GM12878 (cell line): ENCODE data around the gene CNR1. TPM values are rescaled to one million over a fixed set of nuclear protein-coding genes. Genes with fewer than 3 reads are reported as not detected.

Source experiments
- BHLHE40 ChIP-seq, 2 experiments: fragments of 450-650 bp in 1 of 2; IDR thresholded peaks; 2 replicates each; pipeline ENCODE4 v1.6.1; 2011 to 2017; ENCODE audit warnings: low read depth in 2 of 2, borderline replicate concordance in 1 of 2, improper control_type of control experiment in 1 of 2, low read length in 1 of 2, mild to moderate bottlenecking in 1 of 2
- GABPA ChIP-seq: IDR thresholded peaks from 2 replicates; pipeline ENCODE4 v1.6.1; 2014; ENCODE audit warnings: antibody characterized with exemption, low read depth, mild to moderate bottlenecking, inconsistent platforms
- IKZF2 ChIP-seq, 2 experiments: fragments of 450-650 bp; IDR thresholded peaks; 2 replicates each; pipeline ENCODE4 v1.6.1; 2017; ENCODE audit warnings: mild to moderate bottlenecking in 2 of 2, moderate library complexity in 2 of 2
- JUNB ChIP-seq: IDR thresholded peaks from 2 replicates; pipeline ENCODE4 v1.6.1; 2016; ENCODE audit warnings: antibody characterized with exemption, mild to moderate bottlenecking
- MEF2B ChIP-seq: fragments of 450-650 bp; IDR thresholded peaks from 2 replicates; pipeline ENCODE4 v1.6.1; 2018; ENCODE audit warnings: mild to moderate bottlenecking, moderate library complexity; ENCODE audit not compliant: partially characterized antibody, poor library complexity, severe bottlenecking
- MTA2 ChIP-seq: fragments of 450-650 bp; IDR thresholded peaks from 2 replicates; pipeline ENCODE4 v1.6.1; 2016; ENCODE audit warnings: low read depth, mild to moderate bottlenecking, moderate library complexity
- NR2C1 ChIP-seq: fragments of 450-650 bp; IDR thresholded peaks from 2 replicates; pipeline ENCODE4 v1.6.1; 2017; ENCODE audit warnings: antibody characterized with exemption, mild to moderate bottlenecking, moderate library complexity
- RAD51 ChIP-seq: fragments of 450-650 bp; IDR thresholded peaks from 2 replicates; pipeline ENCODE4 v1.6.1; 2016; ENCODE audit warnings: moderate library complexity, mild to moderate bottlenecking, inconsistent platforms
- RELA ChIP-seq: fragments of 450-650 bp; IDR thresholded peaks from 2 replicates; pipeline ENCODE4 v1.8.0; 2014; ENCODE audit warnings: borderline replicate concordance; ENCODE audit not compliant: partially characterized antibody
- SMAD5 ChIP-seq: IDR thresholded peaks from 2 replicates; pipeline ENCODE4 v1.6.1; 2016; ENCODE audit warnings: antibody characterized with exemption, low read depth
- USF2 ChIP-seq: IDR thresholded peaks from 2 replicates; pipeline ENCODE4 v1.6.1; 2011; ENCODE audit warnings: low read depth, low read length, improper control_type of control experiment, borderline replicate concordance
- ZNF384 ChIP-seq: IDR thresholded peaks from 2 replicates; pipeline ENCODE4 v1.6.1; 2012; ENCODE audit warnings: low read depth, mild to moderate bottlenecking, low read length, improper control_type of control experiment, borderline replicate concordance
- polyA plus RNA-seq, 11 experiments: library from polyadenylated mRNA; depleted of rRNA in 4 of 11; unstranded in 6 of 11; stranded (reverse) in 5 of 11; fragments of >200 nt; fragmentation: Nextera tagmentation in 4 of 11; fragmentation: Illumina TruSeq in 1 of 11; extraction: Ambion mirVana in 4 of 11; extraction: Trizol in 1 of 11; gene quantifications; 1 replicate in 1 of 11; 2 replicates in 10 of 11; pipeline versions ENCODE4 v1.2.1 to v1.2.3, GENCODE V29; 2011 to 2016; ENCODE audit warnings: inconsistent platforms in 2 of 11, missing spikeins in 2 of 11, low read depth in 1 of 11
- total RNA-seq, 4 experiments: library from RNA; depleted of rRNA in 3 of 4; stranded (reverse); fragments of >200 nt in 3 of 4; fragmentation: Illumina TruSeq in 1 of 4; extraction: Trizol in 1 of 4; gene quantifications; 2 replicates each; pipeline versions ENCODE4 v1.2.1 to v1.2.3, GENCODE V29; 2013 to 2021
- TF ChIP-seq, protein P1 (sequence below): fragments of 450-650 bp; IDR thresholded peaks from 2 replicates; pipeline ENCODE4 v1.6.1; 2014; ENCODE audit warnings: mild to moderate bottlenecking
- TF ChIP-seq, protein P2 (sequence below): fragments of 450-650 bp; IDR thresholded peaks from 2 replicates; pipeline ENCODE4 v1.6.1; 2018; ENCODE audit warnings: borderline replicate concordance, mild to moderate bottlenecking; ENCODE audit not compliant: partially characterized antibody
- TF ChIP-seq, protein P3 (sequence below): fragments of 450-650 bp; IDR thresholded peaks from 2 replicates; pipeline ENCODE4 v1.6.1; 2017; ENCODE audit warnings: mild to moderate bottlenecking, low read depth, inconsistent platforms; ENCODE audit not compliant: poor library complexity, severe bottlenecking
- TF ChIP-seq, protein P4 (sequence below): IDR thresholded peaks from 2 replicates; pipeline ENCODE4 v1.6.1; 2012; ENCODE audit warnings: improper control_type of control experiment, low read depth, low read length; ENCODE audit not compliant: insufficient replicate concordance

CNR1 gene
- total and polyA plus RNA-seq, 10 of the 15 experiments (the other 5 are each of a cell fraction or from before 2014, with no cell fraction given): 2.2 to 15.4 (median 8.5) TPM

DNA sequence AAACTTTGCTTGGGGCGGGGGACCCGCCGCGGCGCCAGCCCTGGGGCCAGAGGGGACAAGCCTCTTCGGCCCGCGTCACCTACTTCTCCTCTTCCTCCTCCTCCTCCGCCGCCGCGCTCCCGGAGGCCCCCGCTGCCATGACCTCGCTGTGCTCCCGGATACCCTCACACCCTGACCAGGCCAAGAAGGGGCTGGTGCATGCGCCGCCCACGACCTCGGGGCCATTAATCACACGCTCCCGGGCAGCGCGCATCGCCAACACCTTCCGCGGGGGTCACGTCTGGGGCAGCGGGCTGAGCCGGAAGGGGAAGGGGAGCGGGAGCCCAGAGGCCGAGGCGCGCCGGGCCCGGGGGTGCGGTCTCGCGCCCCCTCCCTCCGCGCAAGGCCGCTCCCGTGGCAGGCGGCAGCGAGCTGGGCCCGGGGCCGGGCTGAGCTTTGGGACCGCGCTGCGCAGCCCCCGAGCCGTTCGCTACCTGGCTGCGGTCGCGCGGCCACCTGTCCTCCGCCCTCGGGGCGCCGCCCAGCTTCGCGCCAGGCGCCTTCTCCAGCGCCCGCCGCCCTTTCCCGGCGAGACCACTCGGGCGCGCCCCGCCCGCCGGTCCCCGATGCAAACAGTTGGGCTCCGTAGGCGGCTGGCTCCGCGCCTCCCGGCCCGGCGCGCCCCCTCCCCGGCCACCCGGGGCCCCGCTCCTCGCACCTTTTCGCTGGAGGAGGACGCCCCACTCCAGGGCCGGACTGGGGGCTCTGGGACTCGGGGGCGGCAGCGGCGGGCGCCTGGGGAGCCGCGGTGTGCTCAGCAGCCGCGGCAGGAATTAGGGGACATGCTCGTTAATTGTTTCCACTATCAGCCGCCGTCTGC is 575 bp upstream of the CNR1 start (continued):
- TF ChIP-seq USF2 (no peak), IKZF2 (IDR thresholded peaks at IDR 0.05) (peak; percentile 16 to 37; a peak in 3 of 4 replicates), MEF2B (no peak), RAD51 (no peak), MTA2 (no peak), NR2C1 (peak; percentile 37; the same call in 1 of the 2 replicates), JUNB (no peak), SMAD5 (no peak), BHLHE40 (IDR thresholded peaks at IDR 0.05; ENCODE audit: borderline replicate concordance in 1 of 2, low read depth in 2 of 2, low read length in 1 of 2) (peak in 1 of 2 experiments; percentile 8; a peak in 1 of 4 replicates), RELA (no peak), ZNF384 (no peak), GABPA (no peak)
- TF ChIP-seq, protein P1, sequence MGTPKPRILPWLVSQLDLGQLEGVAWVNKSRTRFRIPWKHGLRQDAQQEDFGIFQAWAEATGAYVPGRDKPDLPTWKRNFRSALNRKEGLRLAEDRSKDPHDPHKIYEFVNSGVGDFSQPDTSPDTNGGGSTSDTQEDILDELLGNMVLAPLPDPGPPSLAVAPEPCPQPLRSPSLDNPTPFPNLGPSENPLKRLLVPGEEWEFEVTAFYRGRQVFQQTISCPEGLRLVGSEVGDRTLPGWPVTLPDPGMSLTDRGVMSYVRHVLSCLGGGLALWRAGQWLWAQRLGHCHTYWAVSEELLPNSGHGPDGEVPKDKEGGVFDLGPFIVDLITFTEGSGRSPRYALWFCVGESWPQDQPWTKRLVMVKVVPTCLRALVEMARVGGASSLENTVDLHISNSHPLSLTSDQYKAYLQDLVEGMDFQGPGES: no peak
- TF ChIP-seq, protein P2, sequence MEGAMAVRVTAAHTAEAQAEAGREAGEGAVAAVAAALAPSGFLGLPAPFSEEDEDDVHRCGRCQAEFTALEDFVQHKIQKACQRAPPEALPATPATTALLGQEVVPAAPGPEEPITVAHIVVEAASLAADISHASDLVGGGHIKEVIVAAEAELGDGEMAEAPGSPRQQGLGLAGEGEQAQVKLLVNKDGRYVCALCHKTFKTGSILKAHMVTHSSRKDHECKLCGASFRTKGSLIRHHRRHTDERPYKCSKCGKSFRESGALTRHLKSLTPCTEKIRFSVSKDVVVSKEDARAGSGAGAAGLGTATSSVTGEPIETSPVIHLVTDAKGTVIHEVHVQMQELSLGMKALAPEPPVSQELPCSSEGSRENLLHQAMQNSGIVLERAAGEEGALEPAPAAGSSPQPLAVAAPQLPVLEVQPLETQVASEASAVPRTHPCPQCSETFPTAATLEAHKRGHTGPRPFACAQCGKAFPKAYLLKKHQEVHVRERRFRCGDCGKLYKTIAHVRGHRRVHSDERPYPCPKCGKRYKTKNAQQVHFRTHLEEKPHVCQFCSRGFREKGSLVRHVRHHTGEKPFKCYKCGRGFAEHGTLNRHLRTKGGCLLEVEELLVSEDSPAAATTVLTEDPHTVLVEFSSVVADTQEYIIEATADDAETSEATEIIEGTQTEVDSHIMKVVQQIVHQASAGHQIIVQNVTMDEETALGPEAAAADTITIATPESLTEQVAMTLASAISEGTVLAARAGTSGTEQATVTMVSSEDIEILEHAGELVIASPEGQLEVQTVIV: no peak
- TF ChIP-seq, protein P3, sequence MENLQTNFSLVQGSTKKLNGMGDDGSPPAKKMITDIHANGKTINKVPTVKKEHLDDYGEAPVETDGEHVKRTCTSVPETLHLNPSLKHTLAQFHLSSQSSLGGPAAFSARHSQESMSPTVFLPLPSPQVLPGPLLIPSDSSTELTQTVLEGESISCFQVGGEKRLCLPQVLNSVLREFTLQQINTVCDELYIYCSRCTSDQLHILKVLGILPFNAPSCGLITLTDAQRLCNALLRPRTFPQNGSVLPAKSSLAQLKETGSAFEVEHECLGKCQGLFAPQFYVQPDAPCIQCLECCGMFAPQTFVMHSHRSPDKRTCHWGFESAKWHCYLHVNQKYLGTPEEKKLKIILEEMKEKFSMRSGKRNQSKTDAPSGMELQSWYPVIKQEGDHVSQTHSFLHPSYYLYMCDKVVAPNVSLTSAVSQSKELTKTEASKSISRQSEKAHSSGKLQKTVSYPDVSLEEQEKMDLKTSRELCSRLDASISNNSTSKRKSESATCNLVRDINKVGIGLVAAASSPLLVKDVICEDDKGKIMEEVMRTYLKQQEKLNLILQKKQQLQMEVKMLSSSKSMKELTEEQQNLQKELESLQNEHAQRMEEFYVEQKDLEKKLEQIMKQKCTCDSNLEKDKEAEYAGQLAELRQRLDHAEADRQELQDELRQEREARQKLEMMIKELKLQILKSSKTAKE: no peak
- TF ChIP-seq, protein P4, sequence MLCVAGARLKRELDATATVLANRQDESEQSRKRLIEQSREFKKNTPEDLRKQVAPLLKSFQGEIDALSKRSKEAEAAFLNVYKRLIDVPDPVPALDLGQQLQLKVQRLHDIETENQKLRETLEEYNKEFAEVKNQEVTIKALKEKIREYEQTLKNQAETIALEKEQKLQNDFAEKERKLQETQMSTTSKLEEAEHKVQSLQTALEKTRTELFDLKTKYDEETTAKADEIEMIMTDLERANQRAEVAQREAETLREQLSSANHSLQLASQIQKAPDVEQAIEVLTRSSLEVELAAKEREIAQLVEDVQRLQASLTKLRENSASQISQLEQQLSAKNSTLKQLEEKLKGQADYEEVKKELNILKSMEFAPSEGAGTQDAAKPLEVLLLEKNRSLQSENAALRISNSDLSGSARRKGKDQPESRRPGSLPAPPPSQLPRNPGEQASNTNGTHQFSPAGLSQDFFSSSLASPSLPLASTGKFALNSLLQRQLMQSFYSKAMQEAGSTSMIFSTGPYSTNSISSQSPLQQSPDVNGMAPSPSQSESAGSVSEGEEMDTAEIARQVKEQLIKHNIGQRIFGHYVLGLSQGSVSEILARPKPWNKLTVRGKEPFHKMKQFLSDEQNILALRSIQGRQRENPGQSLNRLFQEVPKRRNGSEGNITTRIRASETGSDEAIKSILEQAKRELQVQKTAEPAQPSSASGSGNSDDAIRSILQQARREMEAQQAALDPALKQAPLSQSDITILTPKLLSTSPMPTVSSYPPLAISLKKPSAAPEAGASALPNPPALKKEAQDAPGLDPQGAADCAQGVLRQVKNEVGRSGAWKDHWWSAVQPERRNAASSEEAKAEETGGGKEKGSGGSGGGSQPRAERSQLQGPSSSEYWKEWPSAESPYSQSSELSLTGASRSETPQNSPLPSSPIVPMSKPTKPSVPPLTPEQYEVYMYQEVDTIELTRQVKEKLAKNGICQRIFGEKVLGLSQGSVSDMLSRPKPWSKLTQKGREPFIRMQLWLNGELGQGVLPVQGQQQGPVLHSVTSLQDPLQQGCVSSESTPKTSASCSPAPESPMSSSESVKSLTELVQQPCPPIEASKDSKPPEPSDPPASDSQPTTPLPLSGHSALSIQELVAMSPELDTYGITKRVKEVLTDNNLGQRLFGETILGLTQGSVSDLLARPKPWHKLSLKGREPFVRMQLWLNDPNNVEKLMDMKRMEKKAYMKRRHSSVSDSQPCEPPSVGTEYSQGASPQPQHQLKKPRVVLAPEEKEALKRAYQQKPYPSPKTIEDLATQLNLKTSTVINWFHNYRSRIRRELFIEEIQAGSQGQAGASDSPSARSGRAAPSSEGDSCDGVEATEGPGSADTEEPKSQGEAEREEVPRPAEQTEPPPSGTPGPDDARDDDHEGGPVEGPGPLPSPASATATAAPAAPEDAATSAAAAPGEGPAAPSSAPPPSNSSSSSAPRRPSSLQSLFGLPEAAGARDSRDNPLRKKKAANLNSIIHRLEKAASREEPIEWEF: no peak
